B cell (primary cell): Measurements from ENCODE around the gene PTPRM.

Experiments used
- EZH2 ChIP-seq: IDR thresholded peaks from 2 replicates; pipeline ENCODE4 v1.6.1; 2012; ENCODE audit warnings: borderline replicate concordance, low read depth, mild to moderate bottlenecking, moderate library complexity, low read length; ENCODE audit not compliant: insufficient read depth, poor library complexity, severe bottlenecking
- TF ChIP-seq, protein P1 (sequence below): fragments of 200-600 bp; IDR thresholded peaks from one replicate; pipeline ENCODE4 v1.8.0; 2022; ENCODE audit warnings: antibody characterized with exemption, mild to moderate bottlenecking

DNA sequence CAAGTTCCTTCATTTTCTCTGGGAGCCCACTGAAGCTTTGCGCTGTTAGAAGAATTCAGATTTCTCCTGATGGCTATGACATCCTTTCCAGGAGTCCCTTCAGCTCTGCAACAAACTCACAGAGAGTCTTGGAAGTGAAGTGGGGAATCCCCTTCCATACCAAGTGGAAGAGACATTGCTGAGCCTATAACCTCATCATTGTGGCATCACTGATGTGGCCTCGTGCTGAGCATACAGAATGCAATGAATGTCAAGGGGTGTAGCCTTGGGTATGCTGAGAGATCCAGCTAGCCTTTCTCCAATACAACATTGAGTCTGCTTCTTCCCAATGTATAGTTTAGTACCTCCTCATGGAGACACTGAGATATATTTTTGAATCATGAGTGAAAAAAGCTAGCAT is 731.1 kb downstream of the PTPRM start:
- TF ChIP-seq, protein P1, sequence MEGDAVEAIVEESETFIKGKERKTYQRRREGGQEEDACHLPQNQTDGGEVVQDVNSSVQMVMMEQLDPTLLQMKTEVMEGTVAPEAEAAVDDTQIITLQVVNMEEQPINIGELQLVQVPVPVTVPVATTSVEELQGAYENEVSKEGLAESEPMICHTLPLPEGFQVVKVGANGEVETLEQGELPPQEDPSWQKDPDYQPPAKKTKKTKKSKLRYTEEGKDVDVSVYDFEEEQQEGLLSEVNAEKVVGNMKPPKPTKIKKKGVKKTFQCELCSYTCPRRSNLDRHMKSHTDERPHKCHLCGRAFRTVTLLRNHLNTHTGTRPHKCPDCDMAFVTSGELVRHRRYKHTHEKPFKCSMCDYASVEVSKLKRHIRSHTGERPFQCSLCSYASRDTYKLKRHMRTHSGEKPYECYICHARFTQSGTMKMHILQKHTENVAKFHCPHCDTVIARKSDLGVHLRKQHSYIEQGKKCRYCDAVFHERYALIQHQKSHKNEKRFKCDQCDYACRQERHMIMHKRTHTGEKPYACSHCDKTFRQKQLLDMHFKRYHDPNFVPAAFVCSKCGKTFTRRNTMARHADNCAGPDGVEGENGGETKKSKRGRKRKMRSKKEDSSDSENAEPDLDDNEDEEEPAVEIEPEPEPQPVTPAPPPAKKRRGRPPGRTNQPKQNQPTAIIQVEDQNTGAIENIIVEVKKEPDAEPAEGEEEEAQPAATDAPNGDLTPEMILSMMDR = no peak
- no peak for TF ChIP-seq EZH2
